Muscle layer of duodenum (tissue), 2 donors: ENCODE measurements around the gene CTSD.

Experiments used
- H3K27ac ChIP-seq: one replicate; pipeline ENCODE4 v1.7.0; 2013; ENCODE audit warnings: mild to moderate bottlenecking, low read length
- H3K27me3 ChIP-seq: one replicate; pipeline ENCODE4 v1.7.0; 2013; ENCODE audit warnings: low read depth, mild to moderate bottlenecking, control low read depth, low read length
- H3K36me3 ChIP-seq, 2 donors: one replicate each; pipeline ENCODE4 v1.7.0; 2013; ENCODE audit warnings: low read length in 2 of 2, control low read depth in 1 of 2, mild to moderate bottlenecking in 1 of 2; ENCODE audit not compliant: insufficient read depth in 2 of 2, control insufficient read depth in 1 of 2
- H3K4me1 ChIP-seq, 2 donors: one replicate each; pipeline ENCODE4 v1.7.0; 2013; ENCODE audit warnings: low read length in 2 of 2, mild to moderate bottlenecking in 2 of 2, control low read depth in 1 of 2, moderate library complexity in 1 of 2; ENCODE audit not compliant: insufficient read depth in 2 of 2, control insufficient read depth in 1 of 2
- H3K4me3 ChIP-seq, 2 donors: one replicate each; pipeline ENCODE4 v1.7.0; 2013; ENCODE audit warnings: low read length in 2 of 2, low read depth in 1 of 2, mild to moderate bottlenecking in 1 of 2
- H3K9me3 ChIP-seq, 2 donors: one replicate each; pipeline ENCODE4 v1.7.0; 2013; ENCODE audit warnings: low read length in 2 of 2, control low read depth in 1 of 2, mild to moderate bottlenecking in 1 of 2; ENCODE audit not compliant: control insufficient read depth in 1 of 2
- donor health status: healthy.

CTSD gene

DNA sequence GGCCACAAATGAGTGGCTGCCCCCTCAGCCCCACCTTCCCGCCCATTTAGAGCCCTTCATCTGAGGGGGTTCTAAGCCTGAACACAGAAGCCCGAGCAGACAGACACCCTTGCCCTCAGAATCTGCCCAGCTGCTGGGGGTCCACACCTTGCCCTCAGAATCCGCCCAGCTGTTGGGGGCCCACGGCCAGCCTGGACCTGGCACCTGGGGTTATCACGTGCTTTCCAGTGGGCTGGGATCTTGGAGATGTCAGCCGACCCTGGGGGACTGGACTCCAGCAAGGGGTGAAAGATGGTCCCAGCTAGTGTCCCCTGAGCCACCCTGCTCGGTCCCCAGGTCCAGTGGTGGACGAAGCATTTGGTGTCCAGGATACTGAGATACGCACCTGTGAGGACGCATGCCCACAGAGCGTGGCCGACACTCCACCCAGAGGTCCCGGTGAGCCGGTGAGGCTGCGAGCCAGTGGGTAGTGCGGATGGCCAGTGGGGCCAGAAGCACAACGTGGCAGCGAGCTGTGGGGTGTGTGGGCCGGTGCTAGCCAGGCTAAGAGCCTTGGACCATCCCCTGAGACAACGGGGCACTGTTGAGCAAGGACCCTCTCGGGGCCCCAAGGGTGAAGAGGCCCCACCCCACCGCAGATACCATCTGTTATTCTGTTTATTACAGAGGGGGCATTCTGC, 3.1 kb upstream of the CTSD start:
- H3K4me1 ChIP-seq: peaks cover 4 to 19% of the 10 kb centered on the region in 2 donors
- H3K36me3 ChIP-seq: no peaks in the 10 kb centered on the region
- H3K4me3 ChIP-seq: no peak overlapping the region
- H3K27ac ChIP-seq: no peak overlapping the region
- no peaks in the 10 kb centered on the region for H3K27me3 ChIP-seq
- no peaks in the 10 kb centered on the region for H3K9me3 ChIP-seq

DNA sequence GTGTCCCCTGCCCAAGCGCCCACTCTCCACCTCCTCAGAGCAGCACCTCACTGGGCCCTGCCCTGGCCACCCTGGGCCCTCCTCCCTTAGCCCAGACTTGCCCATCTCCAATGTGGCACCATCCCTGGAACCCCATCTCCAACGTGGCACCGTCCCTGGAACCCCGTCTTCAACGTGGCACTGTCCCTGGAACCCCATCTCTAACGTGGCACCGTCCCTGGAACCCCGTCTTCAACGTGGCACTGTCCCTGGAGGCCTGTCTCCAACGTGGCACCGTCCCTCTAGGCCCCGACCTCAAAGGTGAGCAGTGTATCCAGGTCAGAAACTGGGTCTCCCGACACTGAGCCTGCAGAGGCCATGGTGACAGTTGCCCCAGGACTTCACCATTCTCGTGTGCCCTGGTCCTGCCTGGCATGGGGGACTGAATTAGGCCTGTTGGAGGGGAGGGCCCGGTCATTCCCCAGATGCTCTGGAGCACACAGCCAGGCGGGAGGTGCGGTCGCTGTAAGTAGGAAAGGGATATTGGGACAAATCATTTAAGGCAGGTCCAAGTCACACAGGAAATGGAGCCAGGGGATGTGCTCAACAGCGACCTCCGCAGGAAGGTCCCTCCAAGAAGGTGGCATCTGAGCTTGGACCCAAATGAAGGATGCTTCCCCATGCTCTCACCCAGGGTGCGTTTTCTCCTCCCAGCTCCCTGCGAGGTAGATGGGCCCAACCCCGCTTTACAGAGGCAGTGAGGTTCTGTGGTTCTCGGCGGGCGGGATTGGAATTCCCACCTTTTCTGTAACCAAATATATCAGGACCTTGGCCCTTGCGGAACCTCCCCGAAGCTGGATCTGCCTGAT, 2.4 kb upstream of the CTSD start:
- H3K4me1 ChIP-seq: peaks cover 4 to 27% of the 10 kb centered on the region in 2 donors
- no peak overlapping the region for H3K27ac ChIP-seq
- no peaks in the 10 kb centered on the region for H3K27me3 ChIP-seq
- H3K36me3 ChIP-seq: peaks cover 2% of the 10 kb centered on the region in 2 donors
- H3K4me3 ChIP-seq: no peak overlapping the region
- H3K9me3 ChIP-seq: no peaks in the 10 kb centered on the region

DNA sequence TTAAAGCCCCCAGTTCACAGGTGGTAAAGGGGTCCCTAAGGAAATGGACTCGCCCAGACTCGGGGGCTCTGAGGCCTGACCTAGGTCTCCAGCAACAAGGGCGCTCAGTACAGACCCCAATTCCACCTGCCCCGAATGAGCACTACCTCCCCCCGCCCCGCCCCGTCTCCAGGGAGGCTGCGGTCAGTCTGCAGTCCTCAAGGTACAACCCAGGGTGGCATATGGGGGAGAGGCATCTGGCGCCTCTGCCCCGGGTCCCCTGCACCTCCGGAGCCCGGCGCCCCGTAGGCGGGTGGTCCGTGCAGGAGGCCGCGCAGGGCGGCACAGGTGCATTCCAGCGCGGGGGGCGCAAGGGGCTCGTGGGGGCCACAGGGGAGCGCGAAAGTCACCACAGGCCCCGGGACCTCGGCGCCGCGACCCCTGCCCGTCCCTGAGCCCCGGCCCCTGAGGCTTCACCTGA, 361 bp downstream of the CTSD start:
- Histone ChIP-seq H3K36me3 (peaks cover 4 to 27% of the 10 kb centered on the region in 2 donors), H3K9me3 (no peaks in the 10 kb centered on the region), H3K27me3 (no peaks in the 10 kb centered on the region), H3K4me1 (peaks cover 4 to 49% of the 10 kb centered on the region in 2 donors), H3K27ac (peak overlapping the region; percentile 79), H3K4me3 (peak overlapping the region; percentile 72 to 97)

DNA sequence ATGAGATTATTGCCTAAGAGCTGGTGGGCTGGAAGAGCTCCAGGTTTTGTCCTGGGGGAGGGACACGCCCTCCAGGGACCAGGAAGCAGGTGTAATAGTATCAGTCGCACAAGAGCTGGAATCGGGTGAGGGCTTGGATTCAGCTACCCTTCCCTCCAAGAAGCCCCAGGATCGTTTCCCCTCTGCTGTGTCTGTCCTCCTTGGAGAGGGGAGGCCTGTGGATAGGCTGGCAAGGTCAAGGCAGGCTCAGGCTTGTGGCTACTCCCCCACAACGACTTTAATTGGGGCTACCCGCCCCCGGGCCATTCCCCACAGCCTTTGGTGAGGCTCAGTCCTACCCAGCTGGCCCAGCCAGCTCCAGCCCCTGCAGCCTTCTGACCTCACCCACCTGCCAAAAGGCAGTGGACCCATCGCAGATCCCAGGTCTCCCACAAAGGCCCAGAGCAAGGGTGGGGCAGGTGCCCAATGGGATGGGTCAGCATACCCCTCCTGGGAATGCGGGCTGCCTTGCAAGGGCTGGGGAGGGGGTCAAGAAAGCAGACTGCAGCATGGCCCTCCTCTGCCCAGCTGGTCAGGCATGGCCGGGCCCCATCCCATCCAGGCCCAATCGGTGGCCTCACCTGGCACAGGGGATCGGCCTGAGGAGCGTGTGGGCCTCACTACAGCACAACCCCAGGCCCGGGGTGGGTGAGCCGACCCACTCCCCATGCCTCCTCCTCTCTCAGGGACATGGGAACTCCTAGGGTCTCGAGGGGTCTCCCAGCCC, 1.0 kb downstream of the CTSD start:
- Histone ChIP-seq H3K4me3 (peak overlapping the region; percentile 72 to 97), H3K27me3 (no peaks in the 10 kb centered on the region), H3K27ac (peak overlapping the region; percentile 79), H3K9me3 (no peaks in the 10 kb centered on the region), H3K4me1 (peaks cover 4 to 53% of the 10 kb centered on the region in 2 donors), H3K36me3 (peaks cover 4 to 28% of the 10 kb centered on the region in 2 donors)

DNA sequence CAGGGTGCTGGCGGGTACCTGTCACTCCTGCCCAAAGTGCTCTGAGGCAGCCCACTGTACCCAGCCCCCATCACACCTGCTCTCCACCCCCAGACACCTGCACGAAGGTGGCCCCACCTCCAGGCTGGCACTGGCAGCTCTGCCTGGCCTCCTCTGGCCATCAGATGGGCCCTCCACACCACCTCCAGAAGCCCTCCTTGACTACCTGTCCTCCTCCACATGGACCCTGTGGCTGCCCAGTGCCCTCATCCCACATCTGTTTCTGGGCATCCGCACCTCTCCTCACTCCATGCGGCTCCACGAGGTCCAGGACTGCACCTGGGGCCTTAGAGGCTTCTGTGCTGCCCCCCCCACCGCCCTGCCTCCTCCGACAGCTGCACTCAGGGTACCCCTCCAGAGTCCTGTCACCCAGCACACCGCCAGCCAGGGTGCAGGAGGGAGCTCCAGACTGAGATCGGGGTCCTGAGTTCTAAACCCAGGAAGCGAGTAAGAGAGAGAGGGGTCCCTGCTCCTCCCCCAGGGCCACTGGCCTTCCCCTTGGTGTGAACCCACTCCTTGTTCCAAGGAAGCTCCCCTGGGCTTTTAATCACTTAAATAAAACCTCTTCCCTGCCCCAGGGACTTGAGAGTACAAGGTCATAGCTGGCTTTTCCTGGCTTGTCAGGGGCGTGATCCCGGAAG, 1.7 kb downstream of the CTSD start:
- Histone ChIP-seq H3K27me3 (no peaks in the 10 kb centered on the region), H3K36me3 (peaks cover 8 to 35% of the 10 kb centered on the region in 2 donors), H3K4me3 (peak overlapping the region; percentile 72 to 97), H3K4me1 (peaks cover 4 to 56% of the 10 kb centered on the region in 2 donors), H3K9me3 (no peaks in the 10 kb centered on the region), H3K27ac (peak overlapping the region; percentile 79)

DNA sequence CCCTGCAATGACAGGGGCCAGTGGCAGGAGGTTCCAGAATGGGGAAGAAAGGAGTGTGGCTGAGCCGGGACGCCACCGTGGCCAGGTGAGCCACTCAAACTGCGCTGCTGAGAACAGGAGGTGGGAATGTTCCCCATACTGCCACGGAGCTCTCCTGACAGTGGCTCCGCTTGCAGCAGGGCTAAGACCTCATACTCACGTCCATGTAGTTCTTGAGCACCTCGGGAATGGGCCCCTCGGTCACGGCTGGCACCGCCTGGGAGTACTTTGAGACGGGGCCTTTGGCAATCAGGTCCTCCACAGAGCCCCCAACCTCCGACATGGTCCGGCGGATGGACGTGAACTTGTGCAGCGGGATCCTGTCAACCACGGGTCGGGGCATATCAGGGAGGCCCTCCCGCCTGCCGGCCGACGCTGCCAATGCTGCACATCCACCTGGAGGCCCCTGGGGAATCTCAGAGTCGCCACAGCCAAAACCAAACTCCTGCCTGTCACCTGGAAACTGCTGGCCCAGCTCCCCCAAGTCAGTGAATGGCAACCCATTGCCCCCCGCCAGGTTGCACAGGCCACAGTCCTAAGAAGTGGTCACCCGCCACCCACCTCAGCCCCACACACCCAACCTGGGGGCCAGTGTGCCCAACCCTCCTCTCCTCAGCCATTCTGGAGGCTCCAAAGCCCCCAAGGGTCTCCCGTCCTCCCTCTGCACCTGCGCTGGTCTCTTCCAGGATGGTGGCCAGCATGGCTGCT, 2.4 kb downstream of the CTSD start:
- no peaks in the 10 kb centered on the region for H3K27me3 ChIP-seq
- H3K9me3 ChIP-seq: no peaks in the 10 kb centered on the region
- peaks cover 11 to 42% of the 10 kb centered on the region in 2 donors for H3K36me3 ChIP-seq
- H3K27ac ChIP-seq: peak overlapping the region; percentile 79
- peak overlapping the region in 1 of 2 donors; percentile 97 for H3K4me3 ChIP-seq
- H3K4me1 ChIP-seq: peaks cover 4 to 58% of the 10 kb centered on the region in 2 donors

DNA sequence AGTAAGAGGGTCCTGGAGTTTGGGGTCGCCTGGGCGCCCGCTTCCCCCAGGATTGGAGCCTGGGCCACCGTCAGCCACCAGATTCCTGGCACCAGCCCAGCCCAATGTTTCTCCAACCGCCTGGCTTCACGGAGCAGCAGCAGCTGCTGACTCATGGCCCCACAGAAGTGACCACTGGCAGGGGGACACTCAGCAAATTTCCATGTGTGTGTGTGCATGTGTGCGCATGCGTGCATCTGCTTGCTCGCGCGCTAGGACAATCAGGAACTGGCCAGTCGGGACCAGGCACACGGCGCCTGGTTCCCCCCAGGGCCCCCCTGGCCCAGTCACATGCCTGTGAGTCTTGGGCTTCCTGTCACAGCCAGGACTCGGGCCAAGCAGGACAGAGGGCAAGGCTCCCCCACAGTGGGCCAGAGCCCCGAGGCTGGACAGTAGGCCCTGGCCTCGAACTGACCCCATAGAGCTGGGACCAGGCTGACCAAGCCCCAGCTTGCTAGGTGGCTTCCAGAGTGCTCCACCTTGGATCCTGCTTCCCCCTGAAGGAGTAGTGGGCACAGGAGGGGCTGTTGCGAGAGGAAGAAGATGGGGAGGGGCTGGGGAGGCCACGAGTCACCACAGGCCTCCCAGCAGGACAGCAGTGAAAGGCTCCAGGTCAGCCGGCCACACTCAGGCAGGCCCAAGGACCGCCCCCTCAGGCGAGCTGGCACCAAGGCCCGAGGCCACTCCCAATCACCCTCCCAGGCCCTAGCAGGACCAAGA, 3.2 kb downstream of the CTSD start:
- peaks cover 4 to 58% of the 10 kb centered on the region in 2 donors for H3K4me1 ChIP-seq
- no peaks in the 10 kb centered on the region for H3K27me3 ChIP-seq
- H3K27ac ChIP-seq: peak overlapping the region; percentile 51
- peak overlapping the region in 1 of 2 donors; percentile 23 for H3K4me3 ChIP-seq
- H3K36me3 ChIP-seq: peaks cover 15 to 49% of the 10 kb centered on the region in 2 donors
- no peaks in the 10 kb centered on the region for H3K9me3 ChIP-seq

DNA sequence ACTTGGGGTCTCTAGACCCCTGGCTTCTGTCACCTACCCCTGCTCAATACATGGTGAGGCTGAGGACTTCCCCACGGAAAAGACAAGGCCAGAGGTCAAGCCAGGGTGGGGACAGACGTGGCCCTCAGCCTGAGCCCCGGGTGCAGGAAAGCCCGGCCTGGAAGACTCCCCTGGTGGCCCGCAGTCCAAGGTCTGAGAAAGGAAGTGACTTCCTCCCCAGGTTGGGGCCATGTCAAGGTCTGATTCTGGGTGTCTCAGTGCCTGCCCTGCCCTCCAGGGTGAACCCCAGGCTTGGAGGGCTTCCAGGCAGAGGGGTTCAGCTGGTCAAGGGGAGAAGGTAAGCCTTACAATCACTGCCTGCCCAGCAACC, 3.9 kb downstream of the CTSD start:
- H3K27ac ChIP-seq: peak overlapping the region; percentile 14
- H3K36me3 ChIP-seq: peaks cover 21 to 56% of the 10 kb centered on the region in 2 donors

DNA sequence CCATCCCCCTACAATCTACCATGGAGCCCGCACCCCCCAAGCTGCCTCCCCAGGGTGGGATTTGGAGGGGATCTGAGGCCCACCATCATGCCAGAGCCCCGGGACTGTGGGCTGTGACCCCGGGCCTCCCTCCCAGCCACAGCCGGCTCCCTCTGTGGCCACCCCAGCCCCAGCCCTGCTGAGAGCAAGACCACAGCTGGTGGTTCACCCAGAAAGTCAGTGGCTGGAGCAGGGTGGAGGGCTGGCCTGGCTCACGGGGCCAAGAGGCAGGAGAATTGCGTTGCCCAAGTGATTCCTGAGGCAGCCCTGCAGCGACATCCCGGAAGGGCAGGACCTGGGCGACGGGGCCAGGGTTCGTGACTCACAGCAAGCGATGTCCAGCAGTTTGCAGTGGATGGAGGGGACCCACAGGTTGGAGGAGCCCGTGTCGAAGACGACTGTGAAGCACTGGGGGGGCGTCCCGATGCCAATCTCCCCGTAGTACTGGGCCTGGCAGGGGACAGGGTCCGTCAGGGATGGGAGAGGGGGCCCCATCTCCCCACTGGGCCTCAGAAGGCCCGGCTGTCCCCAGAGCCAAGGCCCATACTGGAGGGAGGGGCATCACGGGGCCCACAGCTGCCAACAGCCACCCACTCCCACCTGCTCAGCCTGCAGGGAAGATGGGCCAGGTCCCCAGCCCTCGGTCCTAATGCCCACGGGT, 4.4 kb downstream of the CTSD start:
- Histone ChIP-seq H3K36me3 (peaks cover 23 to 61% of the 10 kb centered on the region in 2 donors), H3K9me3 (no peaks in the 10 kb centered on the region), H3K4me3 (no peak overlapping the region), H3K27ac (peak overlapping the region; percentile 14), H3K27me3 (no peaks in the 10 kb centered on the region), H3K4me1 (peaks cover 4 to 54% of the 10 kb centered on the region in 2 donors)

More for the DNA sequence above, 3.9 kb downstream of the CTSD start:
- Histone ChIP-seq H3K4me3 (no peak overlapping the region), H3K9me3 (no peaks in the 10 kb centered on the region), H3K4me1 (peaks cover 4 to 58% of the 10 kb centered on the region in 2 donors), H3K27me3 (no peaks in the 10 kb centered on the region)
